Liver (tissue), 3 donors: ENCODE data around the gene TTLL7.

Source experiments
- GABPA ChIP-seq, 2 donors: IDR thresholded peaks in 1 of 2; conservative IDR thresholded peaks in 1 of 2; 2 replicates each; pipeline ENCODE4 v1.6.1; 2016; ENCODE audit warnings: antibody characterized with exemption in 2 of 2, mild to moderate bottlenecking in 1 of 2, moderate library complexity in 1 of 2
- TF ChIP-seq, protein P1 (sequence below): fragments of 150-350 bp; IDR thresholded peaks from 2 replicates; pipeline ENCODE4 v1.5.1; 2017; ENCODE audit warnings: improper control_type of control experiment, low read depth, low read length; ENCODE audit not compliant: missing input control
- TF ChIP-seq, protein P2 (sequence below): IDR thresholded peaks from 2 replicates; pipeline ENCODE4 v1.6.1; 2016; ENCODE audit warnings: antibody characterized with exemption
- donor health status: healthy.
- donor health status: healthy.

DNA sequence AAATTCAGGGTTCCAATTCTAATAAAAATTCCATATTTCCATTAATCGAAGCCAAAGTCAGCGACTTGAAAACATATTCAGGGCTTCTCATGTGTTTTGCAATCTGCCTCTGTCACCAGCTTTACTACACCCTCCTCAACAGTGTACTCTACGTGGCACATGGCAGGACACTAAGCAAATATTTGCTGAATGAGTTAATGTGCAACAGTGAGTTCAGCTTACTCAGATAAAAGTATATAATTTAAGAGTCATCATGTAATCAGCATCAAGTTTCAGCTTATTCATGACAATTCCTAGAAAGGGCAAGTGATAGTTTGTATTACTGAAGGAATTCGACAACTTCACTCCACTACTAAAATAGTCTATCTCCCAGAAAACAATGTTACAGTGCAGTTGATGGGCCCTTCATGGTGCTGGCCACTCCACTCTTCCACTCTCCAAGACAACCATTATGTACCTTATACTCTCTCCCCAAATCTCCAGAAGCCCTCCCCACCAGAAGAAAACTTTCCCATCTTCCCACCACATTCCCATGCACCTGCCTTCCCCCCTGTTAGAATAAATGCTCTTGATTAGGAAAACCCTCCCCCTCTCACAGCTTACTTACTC is 97.3 kb downstream of the TTLL7 start:
- TF ChIP-seq, protein P1, sequence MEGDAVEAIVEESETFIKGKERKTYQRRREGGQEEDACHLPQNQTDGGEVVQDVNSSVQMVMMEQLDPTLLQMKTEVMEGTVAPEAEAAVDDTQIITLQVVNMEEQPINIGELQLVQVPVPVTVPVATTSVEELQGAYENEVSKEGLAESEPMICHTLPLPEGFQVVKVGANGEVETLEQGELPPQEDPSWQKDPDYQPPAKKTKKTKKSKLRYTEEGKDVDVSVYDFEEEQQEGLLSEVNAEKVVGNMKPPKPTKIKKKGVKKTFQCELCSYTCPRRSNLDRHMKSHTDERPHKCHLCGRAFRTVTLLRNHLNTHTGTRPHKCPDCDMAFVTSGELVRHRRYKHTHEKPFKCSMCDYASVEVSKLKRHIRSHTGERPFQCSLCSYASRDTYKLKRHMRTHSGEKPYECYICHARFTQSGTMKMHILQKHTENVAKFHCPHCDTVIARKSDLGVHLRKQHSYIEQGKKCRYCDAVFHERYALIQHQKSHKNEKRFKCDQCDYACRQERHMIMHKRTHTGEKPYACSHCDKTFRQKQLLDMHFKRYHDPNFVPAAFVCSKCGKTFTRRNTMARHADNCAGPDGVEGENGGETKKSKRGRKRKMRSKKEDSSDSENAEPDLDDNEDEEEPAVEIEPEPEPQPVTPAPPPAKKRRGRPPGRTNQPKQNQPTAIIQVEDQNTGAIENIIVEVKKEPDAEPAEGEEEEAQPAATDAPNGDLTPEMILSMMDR, result no peak
- TF ChIP-seq GABPA (IDR thresholded peaks at IDR 0.05 in 1 of 2, conservative IDR thresholded peaks at IDR 0.05 in 1 of 2), result no peak
- TF ChIP-seq, protein P2, sequence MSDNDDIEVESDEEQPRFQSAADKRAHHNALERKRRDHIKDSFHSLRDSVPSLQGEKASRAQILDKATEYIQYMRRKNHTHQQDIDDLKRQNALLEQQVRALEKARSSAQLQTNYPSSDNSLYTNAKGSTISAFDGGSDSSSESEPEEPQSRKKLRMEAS, result peak; percentile 84
